ENCODE measurements around the gene KITLG. TPM values are rescaled to one million over a fixed set of nuclear protein-coding genes. Genes with fewer than 3 reads are reported as not detected.
"Not testable (repeated sequence)": the region's sequence is repeated elsewhere in the genome, so short reads cannot be mapped to it uniquely, and the experiment has no call there.

KITLG gene
- total and polyA plus RNA-seq, 12 donors = 1.9 to 22.7 (median 9.5) TPM

- WGBS, 4 donors = 53 to 83% (median 80%) methylated on average over 1 of the region's 1 CpG
- TF ChIP-seq POLR2A (IDR thresholded peaks at IDR 0.05) = no peak
- TF ChIP-seq CTCF (IDR thresholded peaks at IDR 0.05) = no peak
- H3K27me3 ChIP-seq = no peaks in the 10 kb centered on the region
These were observed 111.7 kb downstream of the KITLG start for GRCh38 chr12:88468581-88468980.

GRCh38 chr12:88466708-88467107 lies 113.6 kb downstream of the KITLG start:
- H3K36me3 ChIP-seq (replicated peaks in 1 of 2); DNase-seq; H3K4me3 ChIP-seq; H3K4me1 ChIP-seq (replicated peaks in 1 of 2); H3K27ac ChIP-seq; H3K9me3 ChIP-seq (replicated peaks in 1 of 3); H3K27me3 ChIP-seq; intact Hi-C loops (cut with DNase I): not testable (repeated sequence)
- 92 to 98% (median 96%) methylated on average over 10 of the region's 10 CpGs for WGBS, 4 donors

More at GRCh38 chr12:88468581-88468980, 111.7 kb downstream of the KITLG start:
- H3K4me3 ChIP-seq = no peak overlapping the region
- H3K27ac ChIP-seq = no peak overlapping the region
- no peaks in the 10 kb centered on the region for H3K36me3 ChIP-seq (replicated peaks in 1 of 2)
- no peaks in the 10 kb centered on the region for H3K9me3 ChIP-seq (replicated peaks in 1 of 3)
- peaks cover 4 to 14% of the 10 kb centered on the region in 2 donors for H3K4me1 ChIP-seq (replicated peaks in 1 of 2)
- no peak for DNase-seq
- intact Hi-C loops (cut with DNase I) = no loop called here

- Histone ChIP-seq H3K4me1 (replicated peaks in 1 of 2) (no peaks in the 10 kb centered on the region), H3K27ac (no peak overlapping the region), H3K9me3 (replicated peaks in 1 of 3) (no peaks in the 10 kb centered on the region), H3K4me3 (no peak overlapping the region), H3K27me3 (no peaks in the 10 kb centered on the region), H3K36me3 (replicated peaks in 1 of 2) (no peaks in the 10 kb centered on the region)
- 81 to 89% (median 85%) methylated on average over 1 of the region's 1 CpG for WGBS, 4 donors
- no peak for DNase-seq
- TF ChIP-seq POLR2A (IDR thresholded peaks at IDR 0.05) = no peak
- no peak for TF ChIP-seq CTCF (IDR thresholded peaks at IDR 0.05)
- intact Hi-C loops (cut with DNase I) = no loop called here
These were observed 121.9 kb downstream of the KITLG start for GRCh38 chr12:88458327-88458726.

GRCh38 chr12:88453323-88453722 lies 126.9 kb downstream of the KITLG start:
- intact Hi-C loops (cut with DNase I) = no loop called here
- no peaks in the 10 kb centered on the region for H3K9me3 ChIP-seq (replicated peaks in 1 of 3)
- no peaks in the 10 kb centered on the region for H3K36me3 ChIP-seq (replicated peaks in 1 of 2)
- no peaks in the 10 kb centered on the region for H3K27me3 ChIP-seq
- DNase-seq = no peak
- no peak overlapping the region for H3K4me3 ChIP-seq
- no peak overlapping the region for H3K27ac ChIP-seq
- no peak for TF ChIP-seq CTCF (IDR thresholded peaks at IDR 0.05)
- TF ChIP-seq POLR2A (IDR thresholded peaks at IDR 0.05) = no peak
- H3K4me1 ChIP-seq (replicated peaks in 1 of 2) = no peaks in the 10 kb centered on the region

GRCh38 chr12:88451205-88451604 lies 129.1 kb downstream of the KITLG start:
- 82 to 86% (median 85%) methylated on average over 3 of the region's 3 CpGs for WGBS, 4 donors

More at GRCh38 chr12:88451205-88451604, 129.1 kb downstream of the KITLG start:
- DNase-seq = no peak
- TF ChIP-seq POLR2A (IDR thresholded peaks at IDR 0.05) (no peak), CTCF (IDR thresholded peaks at IDR 0.05) (no peak)
- no peak overlapping the region for H3K4me3 ChIP-seq
- no peaks in the 10 kb centered on the region for H3K36me3 ChIP-seq (replicated peaks in 1 of 2)
- H3K4me1 ChIP-seq (replicated peaks in 1 of 2) = no peaks in the 10 kb centered on the region
- H3K27me3 ChIP-seq = no peaks in the 10 kb centered on the region
- H3K9me3 ChIP-seq (replicated peaks in 1 of 3) = no peaks in the 10 kb centered on the region
- H3K27ac ChIP-seq = no peak overlapping the region
- intact Hi-C loops (cut with DNase I) = no loop called here

Data from adrenal gland (tissue), 12 donors.